Measurements from ENCODE around the gene INPP5J. TPM values are rescaled to one million over a fixed set of nuclear protein-coding genes. Genes with fewer than 3 reads are reported as not detected.
"Not testable (repeated sequence)": the region's sequence is repeated elsewhere in the genome, so short reads cannot be mapped to it uniquely, and the experiment has no call there.

INPP5J gene
- under 1 TPM in 1 of 2 donors, not detected in 1; 0.19 TPM for total RNA-seq

DNA sequence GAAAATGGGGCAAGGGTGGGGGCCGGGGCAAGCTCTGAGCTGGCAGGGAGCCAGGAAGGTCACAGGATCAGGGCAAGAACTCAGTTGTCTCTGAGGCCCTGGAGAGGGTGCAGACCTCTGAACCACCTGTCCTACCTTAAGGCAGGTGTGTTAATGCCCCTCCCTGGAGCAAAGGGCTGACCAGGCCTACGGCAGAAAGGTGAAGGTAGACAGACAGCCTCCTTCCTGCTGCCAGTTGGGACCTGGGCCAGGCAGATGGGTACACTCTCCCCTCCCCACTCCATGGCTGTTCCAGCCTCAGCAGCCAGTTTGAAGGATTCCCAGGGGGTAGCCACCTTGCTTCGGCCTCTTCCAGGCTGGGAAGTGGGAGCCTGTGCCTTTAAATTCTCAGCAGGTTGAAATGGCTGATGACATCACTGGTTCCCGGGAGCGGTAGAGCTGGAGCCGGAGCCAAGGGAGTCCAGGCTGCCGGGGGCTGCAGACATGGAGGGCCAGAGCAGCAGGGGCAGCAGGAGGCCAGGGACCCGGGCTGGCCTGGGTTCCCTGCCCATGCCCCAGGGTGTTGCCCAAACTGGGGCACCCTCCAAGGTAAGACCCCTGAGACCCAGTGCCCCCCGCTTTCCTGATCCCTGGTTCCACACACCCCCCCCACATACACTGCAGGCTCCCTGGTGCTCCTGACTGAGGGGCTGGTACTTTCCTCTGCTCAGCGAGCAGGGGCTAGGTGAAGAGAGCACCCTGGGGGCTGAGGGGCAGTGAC lies at the start of gene INPP5J:
TSS of gene INPP5J (plus strand) at position 435 of the 760 bp plus-strand sequence. CDS start at position 484, 49 bp downstream.
- Mint-ChIP-seq H3K27ac (no peak within 1 kb of the TSS), H3K36me3 (no peaks in the 10 kb centered on the region), H3K27me3 (no peaks in the 10 kb centered on the region), H3K9me3 (no peaks in the 10 kb centered on the region), H3K4me3 (no peak within 1 kb of the TSS), H3K4me1 (ENCODE audit: low read depth in 2 of 2) (peaks cover 0 to 5% of the 10 kb centered on the region in 2 donors)
- ATAC-seq (no peak), DNase-seq (ENCODE audit: low spot score) (peak; percentile 51)

DNA sequence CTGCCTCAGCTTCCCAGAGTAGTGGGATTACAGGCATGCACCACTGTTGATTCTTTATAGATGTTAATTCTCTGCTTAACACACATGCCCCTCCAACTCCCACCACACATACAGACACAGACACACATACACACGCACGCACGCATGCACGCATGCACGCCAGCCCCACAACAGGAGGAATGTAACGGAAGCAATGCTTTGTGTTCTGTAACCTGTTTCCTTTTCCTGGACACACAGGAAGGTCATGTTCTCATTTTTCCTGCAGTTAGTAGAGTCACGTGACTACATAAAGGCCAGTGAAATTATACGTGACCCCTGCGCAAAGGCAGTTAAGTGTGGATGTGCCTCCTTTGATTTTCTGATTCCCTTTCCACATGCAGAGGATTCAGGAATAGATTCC lies 49.6 kb upstream of the INPP5J start:
- H3K27ac Mint-ChIP-seq; H3K9me3 Mint-ChIP-seq; ATAC-seq; H3K36me3 Mint-ChIP-seq; DNase-seq (ENCODE audit: low spot score); H3K4me3 Mint-ChIP-seq; H3K4me1 Mint-ChIP-seq (ENCODE audit: low read depth in 2 of 2); H3K27me3 Mint-ChIP-seq: not testable (repeated sequence)

GRCh38 chr22:31073545-31074145 lies 49.1 kb upstream of the INPP5J start:
- not testable (repeated sequence) for H3K27me3 Mint-ChIP-seq; H3K4me1 Mint-ChIP-seq (ENCODE audit: low read depth in 2 of 2); H3K27ac Mint-ChIP-seq; ATAC-seq; H3K36me3 Mint-ChIP-seq; H3K4me3 Mint-ChIP-seq; H3K9me3 Mint-ChIP-seq; DNase-seq (ENCODE audit: low spot score)

DNA sequence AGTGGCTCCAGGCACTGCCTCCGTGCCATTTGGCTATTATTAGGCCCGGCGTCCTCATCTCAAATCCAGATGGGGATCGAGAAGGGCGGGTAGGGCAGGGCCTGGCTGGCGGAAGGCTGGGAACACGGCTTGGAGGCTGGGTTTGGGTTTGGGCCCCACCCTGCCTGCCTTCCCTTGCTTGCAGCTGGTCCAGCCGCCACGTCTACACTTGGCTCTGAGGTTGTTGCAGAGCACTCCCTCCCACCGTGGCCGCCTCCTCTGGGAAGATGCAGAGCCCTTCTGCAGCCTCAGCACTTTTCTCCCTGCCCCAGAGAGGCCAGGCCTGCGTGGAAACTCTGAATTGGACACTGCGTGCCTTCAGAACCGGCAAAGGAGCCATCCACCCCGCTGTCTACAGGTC lies 46.8 kb upstream of the INPP5J start:
- no peak overlapping the region for H3K27ac Mint-ChIP-seq
- no peak overlapping the region for H3K4me3 Mint-ChIP-seq
- H3K9me3 Mint-ChIP-seq, result no peaks in the 10 kb centered on the region
- H3K4me1 Mint-ChIP-seq (ENCODE audit: low read depth in 2 of 2), result peaks cover under 1 to 6% of the 10 kb centered on the region in 2 donors
- no peaks in the 10 kb centered on the region for H3K36me3 Mint-ChIP-seq
- no peaks in the 10 kb centered on the region for H3K27me3 Mint-ChIP-seq
- DNase-seq (ENCODE audit: low spot score) (no peak), ATAC-seq (no peak)

- no peaks in the 10 kb centered on the region for H3K27me3 Mint-ChIP-seq
- H3K4me3 Mint-ChIP-seq, result no peak overlapping the region
- peaks cover 16 to 22% of the 10 kb centered on the region in 2 donors for H3K4me1 Mint-ChIP-seq (ENCODE audit: low read depth in 2 of 2)
- DNase-seq (ENCODE audit: low spot score) (no peak), ATAC-seq (no peak)
- H3K36me3 Mint-ChIP-seq, result no peaks in the 10 kb centered on the region
- H3K9me3 Mint-ChIP-seq, result no peaks in the 10 kb centered on the region
- H3K27ac Mint-ChIP-seq, result no peak overlapping the region
Observed at GRCh38 chr22:31077681-31078080, 45.1 kb upstream of the INPP5J start.

DNA sequence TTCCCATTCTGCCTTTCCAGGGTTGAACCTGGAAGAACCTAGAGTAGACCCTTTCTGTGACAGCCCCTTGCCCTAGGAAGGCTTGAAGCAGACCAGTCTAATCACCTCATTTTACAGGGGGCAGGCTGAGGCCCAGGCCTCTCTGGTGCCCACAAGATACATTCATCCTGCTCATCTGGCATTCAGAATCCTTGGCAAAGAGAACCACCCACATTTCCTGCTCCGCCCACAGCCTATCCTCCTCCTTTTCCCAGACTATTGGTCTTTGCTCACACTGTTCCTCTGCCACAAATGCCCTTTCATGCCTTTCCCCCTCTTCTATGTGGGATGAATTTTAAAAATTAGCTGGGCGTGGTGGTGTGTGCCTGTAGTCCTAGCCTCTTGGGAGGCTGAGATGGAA lies 44.4 kb upstream of the INPP5J start:
- ATAC-seq; H3K27ac Mint-ChIP-seq; H3K27me3 Mint-ChIP-seq; H3K9me3 Mint-ChIP-seq; H3K4me3 Mint-ChIP-seq; H3K36me3 Mint-ChIP-seq; DNase-seq (ENCODE audit: low spot score): not testable (repeated sequence)
- H3K4me1 Mint-ChIP-seq (ENCODE audit: low read depth in 2 of 2), result peaks cover 23 to 26% of the 10 kb centered on the region in 2 donors

GRCh38 chr22:31079095-31079642 lies 43.6 kb upstream of the INPP5J start:
- no peak for DNase-seq (ENCODE audit: low spot score)
- H3K9me3 Mint-ChIP-seq, result no peaks in the 10 kb centered on the region

GRCh38 chr22:31080164-31080847 lies 42.5 kb upstream of the INPP5J start:
- Mint-ChIP-seq H3K4me1 (ENCODE audit: low read depth in 2 of 2) (peaks cover 32 to 33% of the 10 kb centered on the region in 2 donors), H3K27ac (peak overlapping the region in 1 of 2 donors; percentile 56), H3K27me3 (no peaks in the 10 kb centered on the region), H3K4me3 (peak overlapping the region; percentile 84), H3K9me3 (no peaks in the 10 kb centered on the region), H3K36me3 (no peaks in the 10 kb centered on the region)
- DNase-seq (ENCODE audit: low spot score) (no peak), ATAC-seq (no peak)

More at GRCh38 chr22:31079095-31079642, 43.6 kb upstream of the INPP5J start:
- no peaks in the 10 kb centered on the region for H3K27me3 Mint-ChIP-seq
- H3K4me1 Mint-ChIP-seq (ENCODE audit: low read depth in 2 of 2), result peaks cover 30% of the 10 kb centered on the region in 2 donors
- no peak for ATAC-seq
- H3K27ac Mint-ChIP-seq, result no peak overlapping the region
- no peaks in the 10 kb centered on the region for H3K36me3 Mint-ChIP-seq
- no peak overlapping the region for H3K4me3 Mint-ChIP-seq

- peaks cover 32 to 33% of the 10 kb centered on the region in 2 donors for H3K4me1 Mint-ChIP-seq (ENCODE audit: low read depth in 2 of 2)
- peak within 1 kb of the TSS in 1 of 2 donors; percentile 56 for H3K27ac Mint-ChIP-seq
- DNase-seq (ENCODE audit: low spot score) (peak; percentile 89), ATAC-seq (peak; percentile 84 to 88)
- no peaks in the 10 kb centered on the region for H3K9me3 Mint-ChIP-seq
- H3K4me3 Mint-ChIP-seq, result peak within 1 kb of the TSS; percentile 84
- H3K27me3 Mint-ChIP-seq, result no peaks in the 10 kb centered on the region
- no peaks in the 10 kb centered on the region for H3K36me3 Mint-ChIP-seq
Observed at GRCh38 chr22:31080848-31081649, 41.7 kb upstream of the INPP5J start, which contains the start of gene SMTN. Gene SMTN (plus strand): TSS chr22:31081318. CDS start chr22:31083259, 1,941 bp downstream.

GRCh38 chr22:31081963-31082605 lies 40.7 kb upstream of the INPP5J start:
- Mint-ChIP-seq H3K27me3 (no peaks in the 10 kb centered on the region), H3K4me3 (peak overlapping the region; percentile 84), H3K36me3 (no peaks in the 10 kb centered on the region), H3K4me1 (ENCODE audit: low read depth in 2 of 2) (peaks cover 32 to 33% of the 10 kb centered on the region in 2 donors), H3K27ac (peak overlapping the region in 1 of 2 donors; percentile 56), H3K9me3 (no peaks in the 10 kb centered on the region)
- ATAC-seq (no peak), DNase-seq (ENCODE audit: low spot score) (no peak)

- DNase-seq (ENCODE audit: low spot score) (no peak), ATAC-seq (no peak)
- no peaks in the 10 kb centered on the region for H3K9me3 Mint-ChIP-seq
- no peak overlapping the region for H3K27ac Mint-ChIP-seq
- no peaks in the 10 kb centered on the region for H3K36me3 Mint-ChIP-seq
- H3K4me1 Mint-ChIP-seq (ENCODE audit: low read depth in 2 of 2), result peaks cover 32 to 33% of the 10 kb centered on the region in 2 donors
- H3K27me3 Mint-ChIP-seq, result no peaks in the 10 kb centered on the region
- H3K4me3 Mint-ChIP-seq, result peak overlapping the region; percentile 84
Observed at GRCh38 chr22:31082606-31083376, 40.0 kb upstream of the INPP5J start.

- DNase-seq (ENCODE audit: low spot score) (no peak), ATAC-seq (no peak)
- Mint-ChIP-seq H3K4me1 (ENCODE audit: low read depth in 2 of 2) (peaks cover 32 to 33% of the 10 kb centered on the region in 2 donors), H3K27me3 (no peaks in the 10 kb centered on the region), H3K9me3 (no peaks in the 10 kb centered on the region), H3K4me3 (peak overlapping the region; percentile 91), H3K27ac (peak overlapping the region in 1 of 2 donors; percentile 63), H3K36me3 (no peaks in the 10 kb centered on the region)
Observed at GRCh38 chr22:31083377-31083768, 39.4 kb upstream of the INPP5J start.

All from natural killer cell treated with Interleukin-12 subunit alpha and Interleukin-12 subunit beta and Interleukin-15 and Interleukin-18, amount 100 ng/mL, for 72 hours (primary cell).